Measurements from ENCODE around the gene KCNJ2. TPM values are rescaled to one million over a fixed set of nuclear protein-coding genes. Genes with fewer than 3 reads are reported as not detected.

The KCNJ2 gene
- total RNA-seq, 1 donor from 2014 or later, result 10.8 TPM

GRCh38 chr17:70190959-70191805 lies 21.9 kb downstream of the KCNJ2 start:
- TF ChIP-seq POLR2AphosphoS5 (IDR thresholded peaks at IDR 0.05; ENCODE audit: insufficient read depth in 1 of 2, low read depth in 1 of 2) (no peak), CTCF (IDR thresholded peaks at IDR 0.05) (no peak), POLR2A (IDR thresholded peaks at IDR 0.05) (no peak)
- H3K27ac ChIP-seq, result no peak overlapping the region
- H3K4me3 ChIP-seq, result no peak overlapping the region
- H3K4me1 ChIP-seq, result no peaks in the 10 kb centered on the region
- no peaks in the 10 kb centered on the region for H3K9me3 ChIP-seq
- no peaks in the 10 kb centered on the region for H3K27me3 ChIP-seq
- intact Hi-C loops (cut with DNase I), result loop anchor here (5.0 kb wide), 1 partner anchor 476 kb away; no protein-coding TSS in a partner anchor
- no peaks in the 10 kb centered on the region for H3K36me3 ChIP-seq
- no peak for DNase-seq (ENCODE audit: extremely low spot score in 2 of 2)

- Histone ChIP-seq H3K9me3 (no peaks in the 10 kb centered on the region), H3K4me1 (no peaks in the 10 kb centered on the region), H3K36me3 (no peaks in the 10 kb centered on the region), H3K4me3 (no peak overlapping the region), H3K27me3 (no peaks in the 10 kb centered on the region), H3K27ac (no peak overlapping the region)
- DNase-seq (ENCODE audit: extremely low spot score in 2 of 2), result no peak
- intact Hi-C loops (cut with DNase I), result no loop called here
- TF ChIP-seq CTCF (IDR thresholded peaks at IDR 0.05) (no peak), POLR2A (IDR thresholded peaks at IDR 0.05) (no peak), POLR2AphosphoS5 (IDR thresholded peaks at IDR 0.05; ENCODE audit: insufficient read depth in 1 of 2, low read depth in 1 of 2) (no peak)
Observed at GRCh38 chr17:70195091-70195490, 25.8 kb downstream of the KCNJ2 start.

GRCh38 chr17:70201872-70202419 lies 32.6 kb downstream of the KCNJ2 start:
- TF ChIP-seq POLR2AphosphoS5 (IDR thresholded peaks at IDR 0.05; ENCODE audit: insufficient read depth in 1 of 2, low read depth in 1 of 2) (no peak), POLR2A (IDR thresholded peaks at IDR 0.05) (no peak), CTCF (IDR thresholded peaks at IDR 0.05) (no peak)
- H3K4me3 ChIP-seq, result no peak overlapping the region
- intact Hi-C loops (cut with DNase I), result no loop called here

GRCh38 chr17:70202840-70203239 lies 33.5 kb downstream of the KCNJ2 start:
- H3K27ac ChIP-seq, result no peak overlapping the region
- peaks cover 8% of the 10 kb centered on the region for H3K4me1 ChIP-seq
- DNase-seq (ENCODE audit: extremely low spot score in 2 of 2), result no peak
- H3K27me3 ChIP-seq, result no peaks in the 10 kb centered on the region
- no peak for TF ChIP-seq POLR2AphosphoS5 (IDR thresholded peaks at IDR 0.05; ENCODE audit: insufficient read depth in 1 of 2, low read depth in 1 of 2)
- no peak for TF ChIP-seq CTCF (IDR thresholded peaks at IDR 0.05)
- no peak for TF ChIP-seq POLR2A (IDR thresholded peaks at IDR 0.05)
- H3K36me3 ChIP-seq, result no peaks in the 10 kb centered on the region
- no peak overlapping the region for H3K4me3 ChIP-seq
- intact Hi-C loops (cut with DNase I), result no loop called here
- H3K9me3 ChIP-seq, result no peaks in the 10 kb centered on the region

More at GRCh38 chr17:70201872-70202419, 32.6 kb downstream of the KCNJ2 start:
- H3K27me3 ChIP-seq, result no peaks in the 10 kb centered on the region
- peaks cover 8% of the 10 kb centered on the region for H3K4me1 ChIP-seq
- H3K27ac ChIP-seq, result no peak overlapping the region
- H3K36me3 ChIP-seq, result no peaks in the 10 kb centered on the region
- DNase-seq (ENCODE audit: extremely low spot score in 2 of 2), result no peak
- H3K9me3 ChIP-seq, result no peaks in the 10 kb centered on the region

GRCh38 chr17:70204431-70204830 lies 35.1 kb downstream of the KCNJ2 start:
- Histone ChIP-seq H3K27ac (no peak overlapping the region), H3K4me1 (peaks cover 8% of the 10 kb centered on the region), H3K36me3 (no peaks in the 10 kb centered on the region), H3K4me3 (no peak overlapping the region), H3K9me3 (no peaks in the 10 kb centered on the region), H3K27me3 (no peaks in the 10 kb centered on the region)
- no peak for DNase-seq (ENCODE audit: extremely low spot score in 2 of 2)
- TF ChIP-seq CTCF (IDR thresholded peaks at IDR 0.05), result no peak
- TF ChIP-seq POLR2A (IDR thresholded peaks at IDR 0.05), result no peak
- no peak for TF ChIP-seq POLR2AphosphoS5 (IDR thresholded peaks at IDR 0.05; ENCODE audit: insufficient read depth in 1 of 2, low read depth in 1 of 2)
- intact Hi-C loops (cut with DNase I), result no loop called here

Data from vagina (tissue), 2 donors.